ENCODE data around the gene DLGAP1.

DNA sequence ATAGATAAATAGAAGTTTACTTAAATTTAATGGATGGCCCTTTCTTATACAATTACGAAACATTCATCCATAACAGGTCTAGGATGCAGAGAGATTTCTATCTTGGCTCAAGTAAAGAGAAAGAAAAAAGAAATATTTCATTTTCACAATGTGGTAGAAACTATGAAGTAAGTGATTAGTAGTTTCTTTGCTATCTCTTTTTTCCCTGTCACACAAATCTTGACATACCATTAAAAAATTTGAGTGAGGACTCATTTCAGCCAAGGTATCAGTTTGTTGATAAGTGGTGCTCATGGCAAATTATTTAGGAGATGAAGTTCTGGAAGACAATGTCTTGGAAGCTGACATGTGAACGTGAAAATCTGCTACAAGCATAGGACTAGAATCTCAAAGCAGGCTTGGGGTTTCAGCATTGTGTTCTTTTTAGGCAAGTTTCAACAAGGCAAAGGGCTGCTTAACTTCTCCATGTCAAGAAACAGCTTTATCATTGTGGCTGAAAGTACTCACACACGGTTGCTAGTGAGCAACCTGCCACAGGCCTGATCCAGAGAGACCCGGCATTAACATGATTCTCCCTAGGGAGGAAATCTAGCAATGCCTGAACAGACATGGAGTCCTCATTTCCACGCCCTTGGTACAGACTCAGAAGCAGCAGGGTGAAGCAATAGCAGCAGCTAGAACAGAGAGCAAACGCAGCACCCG, 414.6 kb downstream of the DLGAP1 start:
- TF ChIP-seq CTCF (conservative IDR thresholded peaks at IDR 0.05; ENCODE audit: low read depth in 2 of 2) (no peak), POLR2AphosphoS5 (IDR thresholded peaks at IDR 0.05; ENCODE audit: low read depth) (no peak), EZH2phosphoT487 (IDR thresholded peaks at IDR 0.05; ENCODE audit: unreplicated experiment) (no peak), NANOG (IDR thresholded peaks at IDR 0.05; ENCODE audit: borderline replicate concordance) (no peak)

Measured in GM23338 (cell line).